Endothelial cell of umbilical vein (primary cell): ENCODE data around the gene SDHA. TPM values are rescaled to one million over a fixed set of nuclear protein-coding genes. Genes with fewer than 3 reads are reported as not detected.

Experiments
- BruUV-seq: library from RNA; stranded (reverse); fragments of 400-500 nt; replicated peaks from 2 replicates; lab custom pipeline; 2021; lab: Mats Ljungman, UMichigan
- CTCF ChIA-PET: fragments of 300-600, 350-600 bp; sonication (Branson Sonifier 250); formaldehyde crosslinking; loops from one replicate; lab custom pipeline; 2021; ENCODE audit warnings: antibody characterized with exemption, inconsistent platforms; lab: Charles Lee
- POLR2A ChIA-PET: fragments of 300-600, 350-600 bp; sonication (Branson Sonifier 250); formaldehyde crosslinking; loops from one replicate; lab custom pipeline; 2021; ENCODE audit warnings: antibody characterized with exemption, inconsistent platforms; lab: Charles Lee
- DNase-seq: peaks from one replicate; pipeline ENCODE4 v3.0.0-alpha.2; 2011; ENCODE audit warnings: low read depth, low spot score
- FAIRE-seq: peaks from 2 replicates; lab custom pipeline; 2011; peaks lifted over from hg19 to GRCh38; lab: Jason Lieb, UNC
- H2AFZ ChIP-seq: 2 replicates; pipeline ENCODE4 v1.6.0; 2012; ENCODE audit warnings: low read depth, low read length, control low read depth, inconsistent platforms
- H3K27ac ChIP-seq: 2 replicates; pipeline ENCODE4 v1.5.1; 2011; ENCODE audit warnings: low read depth, mild to moderate bottlenecking, control low read depth, low read length, moderate library complexity; ENCODE audit not compliant: insufficient read depth
- H3K27me3 ChIP-seq, 2 experiments: 2 replicates each; pipeline versions ENCODE4 v1.6.0 to v1.6.1; 2011; ENCODE audit warnings: low read length in 2 of 2, mixed read lengths in 1 of 2; ENCODE audit not compliant: control insufficient read depth in 2 of 2, insufficient read depth in 2 of 2
- H3K36me3 ChIP-seq, 2 experiments: 2 replicates in 1 of 2; 3 replicates in 1 of 2; pipeline ENCODE4 v1.5.1; 2011; ENCODE audit warnings: low read length in 2 of 2, mild to moderate bottlenecking in 1 of 2, moderate library complexity in 1 of 2; ENCODE audit not compliant: control insufficient read depth in 2 of 2, insufficient read depth in 2 of 2; ENCODE audit errors: extremely low read depth in 1 of 2
- H3K4me1 ChIP-seq: 3 replicates; pipeline ENCODE4 v1.5.1; 2011; ENCODE audit warnings: mild to moderate bottlenecking, low read length; ENCODE audit not compliant: control insufficient read depth, insufficient read depth; ENCODE audit errors: extremely low read depth
- H3K4me2 ChIP-seq: 2 replicates; pipeline ENCODE4 v1.6.1; 2011; ENCODE audit warnings: low read length, control low read depth, mixed read lengths; ENCODE audit not compliant: insufficient read depth
- H3K4me3 ChIP-seq, 3 experiments: fragments of 200-600 bp in 1 of 3; sonication (generic), shearing (Covaris generic) in 1 of 3; replicated peaks in 1 of 3; 2 replicates each; pipeline ENCODE4 v1.5.1; 2011 to 2016; ENCODE audit warnings: control low read depth in 3 of 3, low read length in 3 of 3, mild to moderate bottlenecking in 2 of 3, inconsistent platforms in 1 of 3, low read depth in 1 of 3, moderate library complexity in 1 of 3; ENCODE audit not compliant: insufficient read depth in 1 of 3
- H3K79me2 ChIP-seq: 2 replicates; pipeline ENCODE4 v1.6.0; 2012; ENCODE audit warnings: low read length, inconsistent platforms; ENCODE audit not compliant: control insufficient read depth, insufficient read depth
- H3K9ac ChIP-seq: replicated peaks from 2 replicates; pipeline ENCODE3; 2011; ENCODE audit warnings: low read length, control low read depth; ENCODE audit not compliant: insufficient read depth; ENCODE audit errors: extremely low read depth
- H3K9me1 ChIP-seq: replicated peaks from 3 replicates; pipeline ENCODE4 v1.6.0; 2011; ENCODE audit warnings: mild to moderate bottlenecking, low read length; ENCODE audit not compliant: control insufficient read depth, insufficient read depth; ENCODE audit errors: extremely low read depth
- H3K9me3 ChIP-seq: replicated peaks from 2 replicates; pipeline ENCODE4 v1.5.1; 2012; ENCODE audit warnings: low read length, inconsistent platforms; ENCODE audit not compliant: control insufficient read depth, insufficient read depth
- H4K20me1 ChIP-seq: replicated peaks from 2 replicates; pipeline ENCODE3; 2011; ENCODE audit warnings: mild to moderate bottlenecking, low read length; ENCODE audit not compliant: control insufficient read depth, insufficient read depth; ENCODE audit errors: extremely low read depth
- EZH2 ChIP-seq: IDR thresholded peaks from 2 replicates; pipeline ENCODE4 v1.6.1; 2012; ENCODE audit warnings: borderline replicate concordance, low read depth, mild to moderate bottlenecking, moderate library complexity, low read length, inconsistent platforms; ENCODE audit not compliant: severe bottlenecking
- FOS ChIP-seq: IDR thresholded peaks from 2 replicates; pipeline ENCODE4 v1.6.1; 2011; ENCODE audit warnings: mild to moderate bottlenecking, low read length, moderate library complexity, borderline replicate concordance; ENCODE audit not compliant: insufficient read depth
- GATA2 ChIP-seq: IDR thresholded peaks from 2 replicates; pipeline ENCODE4 v1.7.0; 2011; ENCODE audit warnings: low read depth, mild to moderate bottlenecking, moderate library complexity, mixed read lengths, low read length; ENCODE audit not compliant: insufficient read length, insufficient read depth
- JUN ChIP-seq: IDR thresholded peaks from 2 replicates; pipeline ENCODE4 v1.6.1; 2011; ENCODE audit warnings: borderline replicate concordance, low read depth; ENCODE audit not compliant: insufficient read length, insufficient read depth
- MYC ChIP-seq: IDR thresholded peaks from one replicate; pipeline ENCODE4 v1.6.1; 2011; ENCODE audit warnings: mild to moderate bottlenecking, low read depth, low read length
- POLR2A ChIP-seq: IDR thresholded peaks from 2 replicates; pipeline ENCODE4 v1.6.1; 2012; ENCODE audit warnings: low read depth, mild to moderate bottlenecking, control low read depth, low read length
- POLR2AphosphoS5 ChIP-seq: IDR thresholded peaks from 2 replicates; pipeline ENCODE4 v1.6.1; 2012; ENCODE audit warnings: low read depth, mild to moderate bottlenecking, control low read depth, low read length, moderate library complexity; ENCODE audit not compliant: insufficient read depth
- dilution Hi-C: fragments of 300-500 bp; cut with MboI; formaldehyde crosslinking; loops from one replicate; pipeline ENCODE4 v1.15.0; 2019; ENCODE audit warnings: low sequenced_read_pairs; ENCODE audit not compliant: extremely low pct_ligation_motif_present
- intact Hi-C: fragments of 100-400 bp; cut with micrococcal nuclease; formaldehyde crosslinking; loops from one replicate; pipeline ENCODE4 v1.10.0; 2022
- polyA plus RNA-seq, 4 experiments: library from polyadenylated mRNA; depleted of rRNA in 3 of 4; stranded (reverse) in 3 of 4; unstranded in 1 of 4; fragments of >200 nt; gene quantifications; 2 replicates each; pipeline versions ENCODE4 v1.2.1 to v1.2.3, GENCODE V29; 2011 to 2012; ENCODE audit warnings: missing spikeins in 1 of 4
- total RNA-seq: library from RNA; stranded (reverse); gene quantifications from 2 replicates; pipeline ENCODE4 v1.2.3, GENCODE V29; 2021
- TF ChIP-seq, protein P1 (sequence below), 2 donors: IDR thresholded peaks; 1 replicate in 1 of 2; 2 replicates in 1 of 2; pipeline ENCODE4 v1.5.1; 2011; ENCODE audit warnings: low read length in 2 of 2, mild to moderate bottlenecking in 2 of 2, moderate library complexity in 2 of 2, control low read depth in 1 of 2, inconsistent platforms in 1 of 2, low read depth in 1 of 2; ENCODE audit not compliant: insufficient read depth in 1 of 2; ENCODE audit errors: extremely low read depth in 1 of 2
- TF ChIP-seq, protein P2 (sequence below): IDR thresholded peaks from 2 replicates; pipeline ENCODE4 v1.6.1; 2011; ENCODE audit not compliant: insufficient read depth, insufficient read length

Gene SDHA
- total and polyA plus RNA-seq, 2 donors (not counting 3 experiments of a cell fraction or from before 2014, with no cell fraction given), result 121 to 153 TPM

DNA sequence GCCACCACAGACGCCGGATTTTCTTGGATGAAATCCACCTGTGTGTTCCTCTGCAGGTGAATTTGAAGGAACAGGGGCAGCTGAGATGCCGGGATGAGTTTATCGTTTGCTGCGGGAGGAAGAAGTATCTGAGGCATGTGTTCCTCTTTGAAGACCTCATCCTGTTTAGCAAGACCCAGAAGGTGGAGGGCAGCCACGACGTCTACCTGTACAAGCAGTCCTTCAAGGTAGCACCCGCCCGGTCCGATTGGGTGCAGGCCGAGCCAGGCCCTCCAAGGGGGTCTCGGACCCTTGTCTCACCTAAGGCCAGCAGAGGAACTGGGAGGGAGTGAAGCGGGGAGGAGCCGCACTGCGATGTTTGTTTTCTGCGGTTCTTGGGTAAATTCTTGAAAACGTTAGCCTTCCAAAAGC, 45.3 kb upstream of the SDHA start:
- H3K9me3 ChIP-seq, result no peaks in the 10 kb centered on the region
- no peak for DNase-seq
- intact Hi-C loops, result no loop called here
- H3K27me3 ChIP-seq, result no peaks in the 10 kb centered on the region
- no peaks in the 10 kb centered on the region for H3K36me3 ChIP-seq
- no peak overlapping the region for H3K27ac ChIP-seq
- H3K9ac ChIP-seq, result no peak overlapping the region
- POLR2A ChIA-PET, result no interaction called here
- no peaks in the 10 kb centered on the region for H4K20me1 ChIP-seq
- H3K79me2 ChIP-seq, result no peaks in the 10 kb centered on the region
- no peak overlapping the region for H2AFZ ChIP-seq
- no peaks in the 10 kb centered on the region for H3K4me1 ChIP-seq
- CTCF ChIA-PET, result interaction anchor here (2.1 kb wide), 1 partner anchor 16 kb away, joined by 7 read pairs; no protein-coding TSS in a partner anchor
- no peak overlapping the region for H3K4me3 ChIP-seq
- no peak for FAIRE-seq
- no peak overlapping the region for H3K4me2 ChIP-seq
- H3K9me1 ChIP-seq, result no peaks in the 10 kb centered on the region
- TF ChIP-seq JUN, result no peak
- no peak for TF ChIP-seq GATA2
- TF ChIP-seq EZH2, result no peak
- no peak for TF ChIP-seq POLR2A
- no peak for TF ChIP-seq MYC
- TF ChIP-seq, protein P1, sequence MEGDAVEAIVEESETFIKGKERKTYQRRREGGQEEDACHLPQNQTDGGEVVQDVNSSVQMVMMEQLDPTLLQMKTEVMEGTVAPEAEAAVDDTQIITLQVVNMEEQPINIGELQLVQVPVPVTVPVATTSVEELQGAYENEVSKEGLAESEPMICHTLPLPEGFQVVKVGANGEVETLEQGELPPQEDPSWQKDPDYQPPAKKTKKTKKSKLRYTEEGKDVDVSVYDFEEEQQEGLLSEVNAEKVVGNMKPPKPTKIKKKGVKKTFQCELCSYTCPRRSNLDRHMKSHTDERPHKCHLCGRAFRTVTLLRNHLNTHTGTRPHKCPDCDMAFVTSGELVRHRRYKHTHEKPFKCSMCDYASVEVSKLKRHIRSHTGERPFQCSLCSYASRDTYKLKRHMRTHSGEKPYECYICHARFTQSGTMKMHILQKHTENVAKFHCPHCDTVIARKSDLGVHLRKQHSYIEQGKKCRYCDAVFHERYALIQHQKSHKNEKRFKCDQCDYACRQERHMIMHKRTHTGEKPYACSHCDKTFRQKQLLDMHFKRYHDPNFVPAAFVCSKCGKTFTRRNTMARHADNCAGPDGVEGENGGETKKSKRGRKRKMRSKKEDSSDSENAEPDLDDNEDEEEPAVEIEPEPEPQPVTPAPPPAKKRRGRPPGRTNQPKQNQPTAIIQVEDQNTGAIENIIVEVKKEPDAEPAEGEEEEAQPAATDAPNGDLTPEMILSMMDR (IDR thresholded peaks at IDR 0.05; ENCODE audit: extremely low read depth in 1 of 2, insufficient read depth in 1 of 2, low read depth in 1 of 2, low read length in 2 of 2), result no peak
- TF ChIP-seq FOS, result no peak
- no peak for TF ChIP-seq POLR2AphosphoS5
- TF ChIP-seq, protein P2, sequence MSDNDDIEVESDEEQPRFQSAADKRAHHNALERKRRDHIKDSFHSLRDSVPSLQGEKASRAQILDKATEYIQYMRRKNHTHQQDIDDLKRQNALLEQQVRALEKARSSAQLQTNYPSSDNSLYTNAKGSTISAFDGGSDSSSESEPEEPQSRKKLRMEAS, result no peak
- no TSS peak for BruUV-seq
- dilution Hi-C loops, result no loop called here
